Hepatocyte (in vitro differentiated cells): ENCODE results near the gene C8A.

Experiments used
- EZH2 ChIP-seq: fragments of 200-600 bp; sonication (generic); IDR thresholded peaks from 2 replicates; pipeline ENCODE4 v1.6.1; 2016; ENCODE audit warnings: antibody characterized with exemption, mild to moderate bottlenecking, borderline replicate concordance
- TF ChIP-seq, protein P1 (sequence below): fragments of 200-600 bp; sonication (generic); IDR thresholded peaks from 2 replicates; pipeline ENCODE4 v1.5.1; 2016; ENCODE audit warnings: antibody characterized with exemption, mild to moderate bottlenecking; ENCODE audit not compliant: poor library complexity

DNA sequence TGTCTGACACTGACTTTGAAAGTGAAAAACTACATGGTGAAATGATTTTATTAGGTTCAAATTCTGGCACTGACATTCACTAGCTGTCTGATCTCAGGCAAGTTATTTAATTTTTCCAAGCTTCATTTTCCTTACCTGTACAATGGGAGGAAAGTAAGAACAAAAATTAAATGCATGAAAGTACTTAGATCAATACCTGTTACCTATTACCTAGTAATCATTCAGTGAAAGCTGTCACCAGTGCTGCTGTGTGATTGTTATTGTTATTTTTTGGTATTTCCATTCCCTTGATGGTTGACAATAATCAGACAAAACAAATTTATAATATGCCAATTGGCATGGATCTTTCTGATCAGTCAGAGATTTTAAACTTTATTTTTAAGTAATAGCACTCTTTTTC lies 1.6 kb downstream of the C8A start:
- TF ChIP-seq, protein P1, sequence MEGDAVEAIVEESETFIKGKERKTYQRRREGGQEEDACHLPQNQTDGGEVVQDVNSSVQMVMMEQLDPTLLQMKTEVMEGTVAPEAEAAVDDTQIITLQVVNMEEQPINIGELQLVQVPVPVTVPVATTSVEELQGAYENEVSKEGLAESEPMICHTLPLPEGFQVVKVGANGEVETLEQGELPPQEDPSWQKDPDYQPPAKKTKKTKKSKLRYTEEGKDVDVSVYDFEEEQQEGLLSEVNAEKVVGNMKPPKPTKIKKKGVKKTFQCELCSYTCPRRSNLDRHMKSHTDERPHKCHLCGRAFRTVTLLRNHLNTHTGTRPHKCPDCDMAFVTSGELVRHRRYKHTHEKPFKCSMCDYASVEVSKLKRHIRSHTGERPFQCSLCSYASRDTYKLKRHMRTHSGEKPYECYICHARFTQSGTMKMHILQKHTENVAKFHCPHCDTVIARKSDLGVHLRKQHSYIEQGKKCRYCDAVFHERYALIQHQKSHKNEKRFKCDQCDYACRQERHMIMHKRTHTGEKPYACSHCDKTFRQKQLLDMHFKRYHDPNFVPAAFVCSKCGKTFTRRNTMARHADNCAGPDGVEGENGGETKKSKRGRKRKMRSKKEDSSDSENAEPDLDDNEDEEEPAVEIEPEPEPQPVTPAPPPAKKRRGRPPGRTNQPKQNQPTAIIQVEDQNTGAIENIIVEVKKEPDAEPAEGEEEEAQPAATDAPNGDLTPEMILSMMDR: no peak
- no peak for TF ChIP-seq EZH2
